C1 segment of cervical spinal cord (tissue), 14 donors: ENCODE results near the gene PTPN4.
"Not testable (repeated sequence)": the region's sequence is repeated elsewhere in the genome, so short reads cannot be mapped to it uniquely, and the experiment has no call there.

Experiments
- DNase-seq, 14 donors: peaks; one replicate each; lab custom pipeline; 2025; lab: John Stamatoyannopoulos, UW

Gene PTPN4

DNA sequence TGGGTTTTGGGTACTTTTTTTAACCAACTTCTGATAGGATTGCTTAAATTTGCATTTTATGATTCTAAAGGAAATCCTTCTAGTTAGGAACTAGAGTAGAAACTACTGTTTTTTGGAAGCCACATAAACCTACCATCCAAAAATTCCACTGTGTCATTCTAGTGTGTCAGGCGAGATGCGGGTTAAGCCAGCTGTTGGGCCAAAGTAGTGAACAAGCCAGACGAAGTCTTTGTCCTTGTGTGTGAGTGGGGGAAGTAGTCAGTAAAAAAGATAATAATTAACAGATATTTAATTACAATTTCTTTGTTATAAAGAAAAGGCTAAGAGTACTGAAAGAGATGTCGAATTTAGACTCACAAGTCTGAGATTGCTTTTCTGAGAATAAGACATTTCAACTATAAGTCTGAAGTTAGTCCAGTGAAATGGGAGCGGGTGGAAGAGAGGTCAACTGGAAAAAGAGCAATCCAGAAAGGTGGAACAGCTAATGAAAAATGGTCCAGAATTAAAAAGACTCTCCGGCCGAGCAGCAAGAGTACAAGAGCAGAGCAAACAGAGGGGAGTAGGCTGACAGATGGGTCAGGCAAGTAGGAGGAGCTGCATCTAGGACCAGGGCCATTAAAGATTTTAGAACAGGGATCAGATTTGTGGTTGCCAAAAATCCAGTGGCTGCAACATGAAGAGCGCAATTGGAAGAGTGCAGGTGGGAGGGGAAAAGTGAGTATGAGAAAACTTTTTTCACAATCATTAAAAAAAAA is 254.7 kb downstream of the PTPN4 start:
- DNase-seq = peak in 4 of 14 donors; percentile 1 to 76 (median 11)

GRCh38 chr2:120016800-120017199 is 257.1 kb downstream of the PTPN4 start:
- DNase-seq = no peak

DNA sequence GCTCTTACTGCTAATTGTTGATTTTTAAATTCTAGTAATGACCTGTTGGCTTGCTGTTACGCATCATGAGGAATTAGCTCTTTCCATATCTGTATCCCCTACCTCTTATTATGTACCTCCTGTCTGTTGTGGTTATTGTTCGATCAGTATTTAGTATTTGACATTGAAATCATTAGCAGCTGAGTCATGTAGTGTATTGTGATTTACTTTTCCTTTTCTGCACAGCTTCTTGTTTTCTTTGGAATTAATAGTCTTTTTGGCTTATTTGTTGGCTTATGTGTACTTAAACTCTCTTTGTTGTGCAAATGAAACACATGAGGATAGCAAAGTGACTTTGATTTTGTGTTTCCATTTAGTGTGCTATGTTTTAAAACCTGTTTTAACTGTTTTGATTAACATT is 257.5 kb downstream of the PTPN4 start:
- DNase-seq = no peak

- no peak for DNase-seq
Observed at GRCh38 chr2:120018549-120018948, 258.8 kb downstream of the PTPN4 start.

GRCh38 chr2:120020554-120020953 is 260.8 kb downstream of the PTPN4 start:
- DNase-seq = no peak

DNA sequence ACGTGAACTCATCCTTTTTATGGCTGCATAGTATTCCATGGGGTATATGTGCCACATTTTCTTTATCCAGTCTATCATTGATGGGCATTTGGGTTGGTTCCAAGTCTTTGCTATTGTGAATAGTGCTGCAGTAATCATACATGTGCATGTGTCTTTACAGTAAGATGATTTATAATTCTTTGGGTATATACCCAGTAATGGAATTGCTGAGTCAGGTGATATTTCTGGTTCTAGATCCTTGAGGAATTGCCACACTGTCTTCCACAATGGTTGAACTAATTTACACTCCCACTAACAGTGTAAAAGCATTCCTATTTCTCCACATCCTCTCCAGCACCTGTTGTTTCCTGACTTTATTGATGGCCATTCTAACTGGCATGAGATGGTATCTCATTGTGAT is 262.8 kb downstream of the PTPN4 start:
- DNase-seq = not testable (repeated sequence)

GRCh38 chr2:120026890-120027289 is 267.2 kb downstream of the PTPN4 start:
- DNase-seq = no peak

DNA sequence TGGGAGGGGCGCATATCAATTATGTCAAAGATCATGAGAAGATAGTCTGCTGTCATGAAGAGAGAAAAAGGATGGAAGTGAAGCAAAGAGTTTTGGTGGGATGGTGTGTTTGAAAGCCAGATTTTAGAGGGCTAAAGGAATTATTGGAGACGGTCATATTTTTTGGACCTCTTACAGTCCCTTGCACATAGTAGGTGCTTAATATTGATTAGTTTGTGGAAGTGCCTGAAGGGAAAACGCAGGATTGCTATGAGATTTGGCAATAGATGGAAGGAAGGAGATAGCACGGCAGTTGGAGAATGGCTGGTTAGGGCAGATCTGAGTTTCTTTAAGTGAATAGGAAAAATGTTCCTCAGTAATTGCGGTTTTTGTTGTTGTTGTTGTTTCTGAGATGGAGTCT is 269.1 kb downstream of the PTPN4 start:
- DNase-seq = no peak

- no peak for DNase-seq
Observed at GRCh38 chr2:120029672-120030640, 270.2 kb downstream of the PTPN4 start.

- no peak for DNase-seq
Observed at GRCh38 chr2:120032297-120032696, 272.6 kb downstream of the PTPN4 start.
